HepG2 (cell line): Measurements from ENCODE around the gene ZNF33B. TPM values are rescaled to one million over a fixed set of nuclear protein-coding genes. Genes with fewer than 3 reads are reported as not detected.

Experiments
- ELF1 ChIP-seq: sonication (generic); formaldehyde crosslinking; IDR thresholded peaks from 2 replicates; pipeline ENCODE4 v1.4.0; 2020; ENCODE audit warnings: missing genetic modification reagents
- GPN1 ChIP-seq: sonication (generic); formaldehyde crosslinking; IDR thresholded peaks from 2 replicates; pipeline ENCODE4 v1.5.1; 2020; ENCODE audit warnings: missing genetic modification reagents, borderline replicate concordance
- HDAC2 ChIP-seq: sonication (generic); formaldehyde crosslinking; IDR thresholded peaks from 2 replicates; pipeline ENCODE4 v1.4.0; 2020; ENCODE audit warnings: missing genetic modification reagents
- HNRNPLL ChIP-seq: fragments of 200-400 bp; formaldehyde crosslinking; IDR thresholded peaks from 2 replicates; pipeline ENCODE4 v1.6.1; 2017; ENCODE audit warnings: mild to moderate bottlenecking, low read depth, low read length; ENCODE audit not compliant: poor library complexity, severe bottlenecking
- IKZF1 ChIP-seq: fragments of 450-650 bp; IDR thresholded peaks from 2 replicates; pipeline ENCODE4 v1.7.1; 2016
- NCOA1 ChIP-seq: sonication (generic); formaldehyde crosslinking; IDR thresholded peaks from 2 replicates; pipeline ENCODE4 v1.9.0; 2021; ENCODE audit warnings: missing genetic modification reagents
- THAP7 ChIP-seq: sonication (generic); formaldehyde crosslinking; IDR thresholded peaks from 2 replicates; pipeline ENCODE4 v1.8.1; 2023; ENCODE audit warnings: mild to moderate bottlenecking, missing genetic modification reagents
- ZNF142 ChIP-seq: sonication (generic); formaldehyde crosslinking; IDR thresholded peaks from 2 replicates; pipeline ENCODE4 v1.4.0; 2020; ENCODE audit warnings: missing genetic modification reagents
- ZNF326 ChIP-seq: sonication (generic); formaldehyde crosslinking; IDR thresholded peaks from 2 replicates; pipeline ENCODE4 v1.4.0; 2020; ENCODE audit warnings: missing genetic modification reagents, borderline replicate concordance
- ZNF350 ChIP-seq: sonication (generic); formaldehyde crosslinking; IDR thresholded peaks from 2 replicates; pipeline ENCODE4 v1.4.0; 2020; ENCODE audit warnings: mild to moderate bottlenecking, low read depth, missing genetic modification reagents, borderline replicate concordance
- ZNF574 ChIP-seq: sonication (generic); formaldehyde crosslinking; IDR thresholded peaks from 2 replicates; pipeline ENCODE4 v1.4.0; 2020; ENCODE audit warnings: missing genetic modification reagents
- ZNF629 ChIP-seq: sonication (generic); formaldehyde crosslinking; conservative IDR thresholded peaks from 2 replicates; pipeline ENCODE4 v1.5.0; 2020; ENCODE audit warnings: missing genetic modification reagents
- ZNF816 ChIP-seq: sonication (generic); formaldehyde crosslinking; IDR thresholded peaks from 2 replicates; pipeline ENCODE4 v1.8.0; 2022; ENCODE audit warnings: missing genetic modification reagents, mild to moderate bottlenecking, borderline replicate concordance
- ZNF850 ChIP-seq: sonication (generic); formaldehyde crosslinking; conservative IDR thresholded peaks from 2 replicates; pipeline ENCODE4 v1.9.0; 2021; ENCODE audit warnings: mild to moderate bottlenecking, missing genetic modification reagents
- polyA plus RNA-seq, 8 experiments: library from polyadenylated mRNA; depleted of rRNA in 3 of 8; stranded (reverse) in 7 of 8; unstranded in 1 of 8; fragments of >200 nt; fragmentation: Illumina TruSeq in 4 of 8; extraction: Trizol in 4 of 8; gene quantifications; 2 replicates each; pipeline versions ENCODE4 v1.2.1 to v1.2.3, GENCODE V29; 2011 to 2016; ENCODE audit warnings: low read depth in 4 of 8, missing spikeins in 1 of 8, mixed read lengths in 1 of 8; ENCODE audit not compliant: insufficient read depth in 1 of 8
- total RNA-seq, 5 experiments: library from RNA; depleted of rRNA; stranded (reverse); fragments of >200 nt; fragmentation: Illumina TruSeq; extraction: Trizol; gene quantifications; 2 replicates each; pipeline ENCODE4 v1.2.3, GENCODE V29; 2016; ENCODE audit warnings: low read depth in 1 of 5
- TF ChIP-seq, protein P1 (sequence below): sonication (generic); formaldehyde crosslinking; IDR thresholded peaks from 2 replicates; pipeline ENCODE4 v1.5.0; 2020; ENCODE audit warnings: missing genetic modification reagents
- TF ChIP-seq, protein P2 (sequence below): sonication (generic); formaldehyde crosslinking; IDR thresholded peaks from 2 replicates; pipeline ENCODE4 v1.5.1; 2020; ENCODE audit warnings: missing genetic modification reagents, mild to moderate bottlenecking, borderline replicate concordance

The ZNF33B gene
- total and polyA plus RNA-seq, 2 of the 13 experiments (the other 11 are each of a cell fraction or from before 2014, with no cell fraction given): 18.4 to 23.5 TPM

DNA sequence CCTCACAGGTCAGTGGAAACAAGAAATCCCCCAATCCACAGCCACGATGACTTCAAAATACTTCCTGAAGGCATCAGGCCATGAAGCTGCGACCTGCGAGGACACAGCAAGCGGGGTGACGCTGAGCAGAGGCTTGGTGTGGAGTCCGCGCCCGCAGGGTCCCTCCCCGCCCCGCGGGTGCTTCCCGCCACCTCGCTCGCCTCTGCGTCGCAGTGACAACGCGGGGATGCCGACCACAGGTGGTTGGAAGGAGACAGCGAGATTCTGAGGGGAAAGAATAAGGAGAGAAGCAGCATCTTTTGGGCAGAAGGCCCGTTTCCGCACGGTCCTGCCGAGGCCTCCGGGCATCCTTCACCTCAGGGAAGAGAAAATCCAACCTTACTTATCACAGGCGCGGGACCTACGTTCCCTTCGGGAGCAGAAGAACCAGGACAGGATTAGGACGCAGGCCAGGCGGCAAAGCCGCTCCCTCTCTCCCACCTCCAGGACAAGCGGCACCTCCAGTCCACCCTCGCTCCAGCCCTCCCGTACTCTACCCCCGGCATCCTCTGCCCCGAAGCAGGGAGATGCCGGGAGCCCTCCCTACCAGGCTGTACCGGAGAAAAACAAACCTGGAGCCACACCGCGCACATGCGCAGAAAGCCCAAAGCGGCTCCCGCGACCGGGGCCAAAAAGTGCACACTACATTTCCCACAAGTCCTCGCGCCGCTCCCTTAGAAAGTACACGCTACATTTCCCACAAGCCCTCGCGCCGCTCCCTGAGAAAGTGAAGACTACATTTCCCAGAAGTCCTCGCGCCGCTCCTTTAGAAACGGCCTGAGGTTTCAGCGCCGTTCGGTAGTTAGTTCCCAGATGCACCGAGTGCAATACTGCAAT is 85.9 kb downstream of the ZNF33B start (continued):
- TF ChIP-seq, protein P1, sequence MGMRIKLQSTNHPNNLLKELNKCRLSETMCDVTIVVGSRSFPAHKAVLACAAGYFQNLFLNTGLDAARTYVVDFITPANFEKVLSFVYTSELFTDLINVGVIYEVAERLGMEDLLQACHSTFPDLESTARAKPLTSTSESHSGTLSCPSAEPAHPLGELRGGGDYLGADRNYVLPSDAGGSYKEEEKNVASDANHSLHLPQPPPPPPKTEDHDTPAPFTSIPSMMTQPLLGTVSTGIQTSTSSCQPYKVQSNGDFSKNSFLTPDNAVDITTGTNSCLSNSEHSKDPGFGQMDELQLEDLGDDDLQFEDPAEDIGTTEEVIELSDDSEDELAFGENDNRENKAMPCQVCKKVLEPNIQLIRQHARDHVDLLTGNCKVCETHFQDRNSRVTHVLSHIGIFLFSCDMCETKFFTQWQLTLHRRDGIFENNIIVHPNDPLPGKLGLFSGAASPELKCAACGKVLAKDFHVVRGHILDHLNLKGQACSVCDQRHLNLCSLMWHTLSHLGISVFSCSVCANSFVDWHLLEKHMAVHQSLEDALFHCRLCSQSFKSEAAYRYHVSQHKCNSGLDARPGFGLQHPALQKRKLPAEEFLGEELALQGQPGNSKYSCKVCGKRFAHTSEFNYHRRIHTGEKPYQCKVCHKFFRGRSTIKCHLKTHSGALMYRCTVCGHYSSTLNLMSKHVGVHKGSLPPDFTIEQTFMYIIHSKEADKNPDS (CRISPR knock-in tag): no peak
- TF ChIP-seq THAP7 (CRISPR knock-in tag) (no peak), ELF1 (CRISPR knock-in tag) (peak; percentile 61), ZNF574 (CRISPR knock-in tag) (peak; percentile 76), NCOA1 (CRISPR knock-in tag) (no peak), ZNF629 (CRISPR knock-in tag) (0 out of 2 replicates have a peak, but pooled peaks have one; percentile 7), ZNF142 (CRISPR knock-in tag) (no peak), ZNF326 (CRISPR knock-in tag) (no peak), IKZF1 (no peak), GPN1 (CRISPR knock-in tag) (no peak), HNRNPLL (peak; percentile 55), ZNF350 (CRISPR knock-in tag) (no peak; the same call in 1 of the 2 replicates), ZNF850 (no peak), HDAC2 (CRISPR knock-in tag) (no peak; the same call in 1 of the 2 replicates), ZNF816 (no peak)
- TF ChIP-seq, protein P2, sequence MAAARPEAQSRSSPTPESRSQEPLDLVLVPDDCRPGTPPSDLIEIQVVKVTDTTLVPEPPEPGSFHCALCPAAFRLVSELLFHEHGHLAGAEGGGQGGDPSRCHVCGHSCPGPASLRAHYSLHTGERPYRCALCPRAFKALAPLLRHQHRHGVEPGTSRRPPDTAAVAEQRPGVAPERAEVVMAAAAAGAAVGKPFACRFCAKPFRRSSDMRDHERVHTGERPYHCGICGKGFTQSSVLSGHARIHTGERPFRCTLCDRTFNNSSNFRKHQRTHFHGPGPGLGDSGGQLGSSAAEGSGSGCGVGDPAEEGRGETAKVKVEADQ: no peak
